ENCODE measurements around the gene KIF21B.

GRCh38 chr1:201042779-201043461 lies 19.4 kb upstream of the KIF21B start:
- TF ChIP-seq POLR2A (IDR thresholded peaks at IDR 0.05) (no peak), CTCF (IDR thresholded peaks at IDR 0.05) (peak; percentile 55 to 79 (median 71))

Measured in uterus (tissue), 2 donors.